Right lobe of liver (tissue), 4 donors: ENCODE data around the gene FGF22.

Source experiments
- CTCF ChIP-seq, 4 donors: fragments of 200-600 bp in 3 of 4; fragments of 450-650 bp in 1 of 4; IDR thresholded peaks; one replicate each; pipeline versions ENCODE4 v1.5.1 to v1.8.0; 2016 to 2022; ENCODE audit warnings: antibody characterized with exemption in 4 of 4, mild to moderate bottlenecking in 2 of 4
- POLR2A ChIP-seq: fragments of 450-650 bp; IDR thresholded peaks from one replicate; pipeline ENCODE4 v1.6.1; 2017; ENCODE audit warnings: antibody characterized with exemption, mild to moderate bottlenecking
- donor health status: DM: no; HTN: no; CAD: no.
- donor health status: DM: no; HTN: no; CAD: no.
- donor health status: DM: no; HTN: yes; CAD: no.

- no peak for TF ChIP-seq CTCF (IDR thresholded peaks at IDR 0.05)
- no peak for TF ChIP-seq POLR2A
Observed at GRCh38 chr19:657611-658010, 17.9 kb downstream of the FGF22 start.
